ENCODE measurements around the gene SLC9A9. TPM values are rescaled to one million over a fixed set of nuclear protein-coding genes. Genes with fewer than 3 reads are reported as not detected.

SLC9A9 gene
- total RNA-seq, 6 experiments from 2014 or later: 1.3 to 6.3 (median 3.0) TPM

GRCh38 chr3:143831208-143831607, 17.1 kb downstream of the SLC9A9 start:
- ATAC-seq: peak in 3 of 4 donors; percentile 19 to 65 (median 25)
- Histone ChIP-seq H3K9me3 (no peaks in the 10 kb centered on the region), H3K27me3 (no peaks in the 10 kb centered on the region), H3K4me1 (no peaks in the 10 kb centered on the region), H3K36me3 (no peaks in the 10 kb centered on the region), H3K27ac (peak overlapping the region in 1 of 3 donors; percentile 6), H3K4me3 (no peak overlapping the region)
- DNase-seq: no peak
- intact Hi-C loops (cut with DNase I): no loop called here
- WGBS (ENCODE audit: insufficient coverage, low coverage, low lambda C conversion rate, missing lambda C conversion rate): 17% methylated on average over 2 of the region's 2 CpGs
- TF ChIP-seq CTCF (IDR thresholded peaks at IDR 0.05) (no peak), POLR2A (IDR thresholded peaks at IDR 0.05) (no peak)

- H3K27me3 ChIP-seq: no peaks in the 10 kb centered on the region
- no peaks in the 10 kb centered on the region for H3K36me3 ChIP-seq
- intact Hi-C loops (cut with DNase I): no loop called here
- no peaks in the 10 kb centered on the region for H3K4me1 ChIP-seq
- peak in 1 of 4 donors; percentile 19 for ATAC-seq
- DNase-seq: no peak
- TF ChIP-seq CTCF (IDR thresholded peaks at IDR 0.05) (no peak), POLR2A (IDR thresholded peaks at IDR 0.05) (no peak)
- no peak overlapping the region for H3K27ac ChIP-seq
- H3K4me3 ChIP-seq: no peak overlapping the region
- H3K9me3 ChIP-seq: no peaks in the 10 kb centered on the region
These were observed 17.5 kb downstream of the SLC9A9 start for GRCh38 chr3:143830786-143831185.

GRCh38 chr3:143830063-143830462, 18.2 kb downstream of the SLC9A9 start:
- no peak overlapping the region for H3K27ac ChIP-seq
- 49% methylated on average over 2 of the region's 2 CpGs for WGBS (ENCODE audit: insufficient coverage, low coverage, low lambda C conversion rate, missing lambda C conversion rate)
- H3K27me3 ChIP-seq: no peaks in the 10 kb centered on the region
- intact Hi-C loops (cut with DNase I): no loop called here
- H3K4me1 ChIP-seq: peaks cover 0 to 2% (median 0%) of the 10 kb centered on the region in 4 donors
- H3K36me3 ChIP-seq: no peaks in the 10 kb centered on the region
- TF ChIP-seq CTCF (IDR thresholded peaks at IDR 0.05) (no peak), POLR2A (IDR thresholded peaks at IDR 0.05) (no peak)
- H3K9me3 ChIP-seq: no peaks in the 10 kb centered on the region
- H3K4me3 ChIP-seq: no peak overlapping the region
- no peak for DNase-seq
- no peak for ATAC-seq

- TF ChIP-seq POLR2A (IDR thresholded peaks at IDR 0.05) (no peak), CTCF (IDR thresholded peaks at IDR 0.05) (no peak)
- H3K36me3 ChIP-seq: no peaks in the 10 kb centered on the region
- H3K4me1 ChIP-seq: peaks cover 0 to 2% (median 0%) of the 10 kb centered on the region in 4 donors
- H3K4me3 ChIP-seq: no peak overlapping the region
- H3K9me3 ChIP-seq: no peaks in the 10 kb centered on the region
- no peak overlapping the region for H3K27ac ChIP-seq
- DNase-seq: no peak
- intact Hi-C loops (cut with DNase I): no loop called here
- no peaks in the 10 kb centered on the region for H3K27me3 ChIP-seq
- no peak for ATAC-seq
- WGBS (ENCODE audit: insufficient coverage, low coverage, low lambda C conversion rate, missing lambda C conversion rate): 64% methylated on average over 2 of the region's 2 CpGs
These were observed 20.8 kb downstream of the SLC9A9 start for GRCh38 chr3:143827425-143827824.

- DNase-seq (no peak), ATAC-seq (peak; percentile 43 to 64 (median 55))
- Histone ChIP-seq H3K4me1 (peaks cover 0 to 2% (median 0%) of the 10 kb centered on the region in 4 donors), H3K27me3 (no peaks in the 10 kb centered on the region), H3K36me3 (no peaks in the 10 kb centered on the region), H3K4me3 (no peak overlapping the region), H3K9me3 (no peaks in the 10 kb centered on the region), H3K27ac (no peak overlapping the region)
- TF ChIP-seq POLR2A (IDR thresholded peaks at IDR 0.05): no peak
- TF ChIP-seq CTCF (IDR thresholded peaks at IDR 0.05): no peak
- intact Hi-C loops (cut with DNase I): no loop called here
- 21% methylated on average over 1 of the region's 1 CpG for WGBS (ENCODE audit: insufficient coverage, low coverage, low lambda C conversion rate, missing lambda C conversion rate)
These were observed 22.0 kb downstream of the SLC9A9 start for GRCh38 chr3:143826296-143826695.

Measured in right lobe of liver (tissue), 6 donors.